ENCODE results near the gene ADIPOR2. TPM values are rescaled to one million over a fixed set of nuclear protein-coding genes. Genes with fewer than 3 reads are reported as not detected.

Gene ADIPOR2
- total and polyA plus RNA-seq, 2 donors (not counting 1 experiment from before 2014, with no cell fraction given) = 9.2 to 35.9 TPM

DNA sequence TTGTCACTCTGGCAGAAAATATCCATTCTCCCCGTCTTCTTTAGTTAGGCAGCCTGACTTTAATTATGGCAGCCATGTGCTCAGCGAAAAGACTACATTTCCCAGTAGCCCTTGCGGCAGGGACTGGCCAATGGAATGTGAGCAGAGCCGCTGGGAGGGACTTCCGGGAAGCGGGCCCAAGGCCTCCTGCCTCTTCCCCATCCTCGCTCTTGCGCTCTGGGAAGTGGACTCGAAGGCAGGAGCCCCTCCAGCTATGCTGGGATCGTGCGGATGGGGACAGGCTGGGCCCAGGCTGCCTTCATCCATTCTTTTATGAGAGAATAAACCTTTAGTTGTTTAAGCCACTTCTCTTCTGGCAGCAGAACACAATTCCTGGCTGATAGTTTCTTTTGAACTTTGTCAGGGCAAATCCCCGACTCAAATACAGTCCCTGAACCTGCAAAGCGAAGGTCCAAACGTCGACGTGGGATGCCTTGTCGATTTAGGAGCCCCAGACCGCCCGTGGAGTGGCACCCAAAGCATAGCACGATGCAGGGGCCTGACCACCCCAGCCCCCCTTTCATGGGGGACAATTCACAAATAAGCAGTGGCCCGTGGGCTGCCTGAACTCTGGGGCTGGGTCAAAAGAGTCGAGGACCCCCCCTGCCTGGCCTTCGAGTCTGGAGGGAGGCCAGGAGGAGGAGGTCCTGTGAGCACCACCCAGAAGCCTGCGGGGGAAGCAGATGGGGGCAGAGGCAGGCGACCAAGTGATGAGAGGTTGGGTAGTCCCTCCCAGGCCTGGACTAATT is 113.9 kb downstream of the ADIPOR2 start:
- TF ChIP-seq, protein P1, sequence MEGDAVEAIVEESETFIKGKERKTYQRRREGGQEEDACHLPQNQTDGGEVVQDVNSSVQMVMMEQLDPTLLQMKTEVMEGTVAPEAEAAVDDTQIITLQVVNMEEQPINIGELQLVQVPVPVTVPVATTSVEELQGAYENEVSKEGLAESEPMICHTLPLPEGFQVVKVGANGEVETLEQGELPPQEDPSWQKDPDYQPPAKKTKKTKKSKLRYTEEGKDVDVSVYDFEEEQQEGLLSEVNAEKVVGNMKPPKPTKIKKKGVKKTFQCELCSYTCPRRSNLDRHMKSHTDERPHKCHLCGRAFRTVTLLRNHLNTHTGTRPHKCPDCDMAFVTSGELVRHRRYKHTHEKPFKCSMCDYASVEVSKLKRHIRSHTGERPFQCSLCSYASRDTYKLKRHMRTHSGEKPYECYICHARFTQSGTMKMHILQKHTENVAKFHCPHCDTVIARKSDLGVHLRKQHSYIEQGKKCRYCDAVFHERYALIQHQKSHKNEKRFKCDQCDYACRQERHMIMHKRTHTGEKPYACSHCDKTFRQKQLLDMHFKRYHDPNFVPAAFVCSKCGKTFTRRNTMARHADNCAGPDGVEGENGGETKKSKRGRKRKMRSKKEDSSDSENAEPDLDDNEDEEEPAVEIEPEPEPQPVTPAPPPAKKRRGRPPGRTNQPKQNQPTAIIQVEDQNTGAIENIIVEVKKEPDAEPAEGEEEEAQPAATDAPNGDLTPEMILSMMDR (IDR thresholded peaks at IDR 0.05) = no peak
- no peak for TF ChIP-seq EZH2 (IDR thresholded peaks at IDR 0.05; ENCODE audit: borderline replicate concordance, insufficient read depth, low read depth, low read length, poor library complexity, severe bottlenecking)
- H3K4me1 Mint-ChIP-seq = peaks cover 25% of the 10 kb centered on the region
- peak overlapping the region; percentile 91 for H2AFZ ChIP-seq (ENCODE audit: insufficient read depth, low read depth, low read length, poor library complexity, severe bottlenecking)
- H3K36me3 ChIP-seq (replicated peaks in 1 of 2; ENCODE audit: control extremely low read depth in 1 of 2, control insufficient read depth in 1 of 2, extremely low read depth in 1 of 2, insufficient read depth in 2 of 2, low read length in 1 of 2) = no peaks in the 10 kb centered on the region
- peak overlapping the region; percentile 42 for H3K9ac ChIP-seq (ENCODE audit: low read length)
- POLR2A ChIA-PET = no interaction called here
- peaks cover 0 to 11% (median 0%) of the 10 kb centered on the region in 3 donors for H3K9me3 ChIP-seq (ENCODE audit: control extremely low read depth in 1 of 3, control insufficient read depth in 2 of 3, insufficient read depth in 1 of 3, low read length in 2 of 3)
- ATAC-seq (ENCODE audit: low read depth) (peak; percentile 78), DNase-seq (peak; percentile 89)
- no peaks in the 10 kb centered on the region for H3K27me3 ChIP-seq (replicated peaks in 1 of 4; ENCODE audit: control extremely low read depth in 1 of 4, control insufficient read depth in 3 of 4, insufficient read depth in 4 of 4, low read length in 3 of 4)
- CTCF ChIA-PET = interaction anchor here (0.6 to 11.3 kb wide), 3 partner anchors 14 to 731 kb away, joined by 3 to 327 read pairs (median 4); no protein-coding TSS in a partner anchor
- intact Hi-C loops (cut with micrococcal nuclease) = loop anchor here (1.0 to 10.0 kb wide), 5 partner anchors 8 to 1420 kb away; partner anchors contain the start of genes DCP1B, ITFG2 and KDM5A
- peak overlapping the region; percentile 54 for H3K4me3 Mint-ChIP-seq
- H3K9me3 Mint-ChIP-seq (ENCODE audit: insufficient read depth) = peaks cover 2% of the 10 kb centered on the region
- peak overlapping the region in 1 of 5 experiments; percentile 21 for H3K4me3 ChIP-seq (ENCODE audit: control extremely low read depth in 1 of 5, extremely low read depth in 1 of 5, insufficient read depth in 1 of 5, low read depth in 2 of 5, low read length in 4 of 5)
- H3K4me1 ChIP-seq (ENCODE audit: control insufficient read depth in 2 of 2, insufficient read depth in 2 of 2, low read length in 2 of 2) = peaks cover 5 to 23% of the 10 kb centered on the region in 2 donors
- H3K27ac ChIP-seq (ENCODE audit: low read length in 2 of 2) = peak overlapping the region in 1 of 2 donors; percentile 33
- peak overlapping the region; percentile 69 for H3K27ac Mint-ChIP-seq
- H3K79me2 ChIP-seq (ENCODE audit: control insufficient read depth, insufficient read depth, low read length) = no peaks in the 10 kb centered on the region
- WGBS (ENCODE audit: insufficient coverage) = 66% methylated on average over 25 of the region's 25 CpGs
- peak overlapping the region; percentile 61 for H3K4me2 ChIP-seq (replicated peaks; ENCODE audit: low read depth, low read length, poor library complexity, severe bottlenecking)
- no peaks in the 10 kb centered on the region for H3K27me3 Mint-ChIP-seq
- no peaks in the 10 kb centered on the region for H4K20me1 ChIP-seq (ENCODE audit: control insufficient read depth, insufficient read depth, low read length, poor library complexity, severe bottlenecking)

Data from B cell (primary cell).